COLO829 (cell line): ENCODE data around the gene GABRR3.
A peak's percentile ranks its signal among the peaks of the same experiment; 100 is the strongest.

Experiments used
- DNase-seq: peaks from one replicate; pipeline ENCODE4 v3.0.0; 2012; ENCODE audit warnings: low spot score

The GABRR3 gene

DNA sequence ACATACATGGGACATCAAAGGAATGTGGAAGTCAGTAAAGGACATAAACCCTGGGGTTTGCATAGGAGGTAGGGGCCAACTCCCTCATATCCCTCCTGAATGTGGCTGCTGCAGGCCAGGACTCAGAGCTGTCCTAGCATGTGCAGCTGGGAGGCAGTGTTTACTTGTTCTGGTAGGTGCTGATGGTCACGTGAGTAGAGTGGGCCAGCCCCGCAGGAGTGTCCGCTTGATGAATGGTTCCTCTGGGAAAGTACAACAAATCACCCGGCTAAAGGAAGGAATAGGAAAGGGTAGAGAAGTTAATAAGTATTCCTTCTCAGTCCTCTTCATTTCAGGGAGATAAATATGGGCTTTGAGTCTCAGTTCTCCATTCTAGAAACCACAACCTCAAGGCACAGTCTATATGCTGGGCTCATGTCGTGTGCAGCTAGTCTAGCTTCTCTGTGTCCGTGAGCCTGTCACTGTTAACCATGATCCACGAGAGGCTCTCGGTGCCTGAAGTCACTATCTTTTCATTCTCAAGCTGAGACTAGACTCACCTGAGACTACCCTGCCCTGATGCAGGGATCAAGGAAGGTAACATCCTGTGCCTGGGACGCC is 80.8 kb downstream of the GABRR3 start:
- DNase-seq: no peak

DNA sequence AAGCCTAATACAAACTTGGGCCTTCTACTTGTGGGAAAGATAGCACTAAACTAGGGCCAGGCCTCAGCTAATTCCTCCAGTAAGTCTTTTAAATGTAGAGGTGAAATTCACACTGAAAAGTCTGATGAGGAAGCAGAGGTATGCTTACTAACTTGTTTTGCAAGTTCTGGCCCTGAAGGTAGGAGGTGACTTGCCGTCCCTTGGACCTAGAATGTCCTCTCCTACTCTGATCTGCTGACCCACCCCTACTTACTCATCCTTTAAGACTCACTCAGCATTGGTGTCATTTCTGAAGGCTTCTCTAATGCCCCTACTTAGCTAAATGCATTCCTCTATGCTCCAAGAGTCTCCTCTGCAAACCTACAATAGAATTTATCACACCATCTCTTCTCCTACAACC is 82.2 kb downstream of the GABRR3 start:
- no peak for DNase-seq

DNA sequence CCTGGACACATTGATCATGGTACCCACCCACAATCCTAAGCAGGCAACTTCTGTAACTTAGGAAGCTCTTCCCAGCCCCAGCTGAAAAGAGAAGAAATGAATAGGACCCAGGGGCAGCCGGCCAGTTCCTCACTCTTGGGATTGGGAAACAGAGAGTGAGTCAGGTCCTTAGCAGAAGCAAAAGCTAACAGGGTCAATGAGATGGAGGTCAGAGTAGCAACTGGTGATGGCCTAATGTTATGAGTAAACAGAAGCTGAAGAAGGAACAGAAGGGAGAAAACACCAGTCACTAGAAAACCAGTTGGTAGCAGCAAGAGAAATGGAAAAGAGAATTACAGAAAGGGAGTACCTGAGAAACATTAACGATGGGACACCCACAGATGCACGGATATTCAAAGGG is 82.8 kb downstream of the GABRR3 start:
- no peak for DNase-seq

DNA sequence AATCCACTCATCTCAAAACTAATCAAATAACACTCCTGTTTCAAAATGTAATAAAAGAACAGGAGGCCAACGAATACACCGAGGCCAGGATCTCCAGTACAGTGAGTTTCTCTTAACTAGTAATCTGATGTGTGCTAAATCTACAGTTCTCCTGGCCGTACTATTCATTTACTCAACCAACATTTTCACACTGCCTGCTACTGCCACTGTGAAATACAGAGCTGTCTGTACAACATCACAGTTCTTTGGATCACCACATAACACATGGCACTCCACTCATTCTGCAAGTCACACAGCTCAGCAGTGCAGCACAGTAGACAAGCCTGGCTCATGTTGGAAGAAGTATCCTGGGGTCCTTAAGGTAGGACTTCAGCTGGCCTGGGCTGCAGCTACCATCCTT is 84.8 kb downstream of the GABRR3 start:
- no peak for DNase-seq

DNA sequence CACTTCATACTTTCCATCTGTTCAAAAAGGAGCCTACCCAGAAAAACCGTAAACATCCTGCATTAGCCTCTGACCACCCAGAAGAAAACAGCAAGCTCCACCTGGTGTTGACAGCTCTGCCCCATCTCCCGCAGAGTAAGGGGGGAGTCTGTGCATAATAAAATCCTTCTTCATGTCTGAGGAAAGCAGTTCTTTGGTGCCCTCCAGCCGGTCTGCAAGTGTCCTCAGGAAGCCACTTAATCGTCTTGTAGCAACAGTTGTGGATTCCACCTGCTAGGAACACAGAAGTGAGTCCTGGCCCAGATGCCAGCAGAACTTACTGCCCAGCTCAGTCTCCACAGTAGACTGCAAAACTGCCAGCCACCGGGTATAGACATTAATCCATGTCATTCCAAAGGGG is 85.4 kb downstream of the GABRR3 start:
- DNase-seq: no peak

DNA sequence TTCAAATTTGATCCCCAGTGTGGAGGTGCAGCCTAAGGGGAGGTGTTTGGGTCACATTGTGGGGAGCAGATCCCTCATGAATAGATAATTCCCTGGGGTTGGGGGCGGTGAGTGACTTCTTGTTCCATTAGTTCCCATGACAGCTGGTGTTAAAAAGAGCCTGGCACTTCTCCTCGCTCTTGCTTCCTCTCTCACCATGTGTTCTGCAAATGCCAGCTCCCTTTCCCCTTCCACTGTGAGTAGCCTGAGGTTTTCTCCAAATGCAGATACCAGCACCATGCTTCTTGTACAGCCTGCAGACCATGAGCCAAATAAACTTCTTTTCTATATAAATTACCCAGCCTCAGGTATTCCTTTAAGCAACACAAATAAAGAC is 86.0 kb downstream of the GABRR3 start:
- no peak for DNase-seq

DNA sequence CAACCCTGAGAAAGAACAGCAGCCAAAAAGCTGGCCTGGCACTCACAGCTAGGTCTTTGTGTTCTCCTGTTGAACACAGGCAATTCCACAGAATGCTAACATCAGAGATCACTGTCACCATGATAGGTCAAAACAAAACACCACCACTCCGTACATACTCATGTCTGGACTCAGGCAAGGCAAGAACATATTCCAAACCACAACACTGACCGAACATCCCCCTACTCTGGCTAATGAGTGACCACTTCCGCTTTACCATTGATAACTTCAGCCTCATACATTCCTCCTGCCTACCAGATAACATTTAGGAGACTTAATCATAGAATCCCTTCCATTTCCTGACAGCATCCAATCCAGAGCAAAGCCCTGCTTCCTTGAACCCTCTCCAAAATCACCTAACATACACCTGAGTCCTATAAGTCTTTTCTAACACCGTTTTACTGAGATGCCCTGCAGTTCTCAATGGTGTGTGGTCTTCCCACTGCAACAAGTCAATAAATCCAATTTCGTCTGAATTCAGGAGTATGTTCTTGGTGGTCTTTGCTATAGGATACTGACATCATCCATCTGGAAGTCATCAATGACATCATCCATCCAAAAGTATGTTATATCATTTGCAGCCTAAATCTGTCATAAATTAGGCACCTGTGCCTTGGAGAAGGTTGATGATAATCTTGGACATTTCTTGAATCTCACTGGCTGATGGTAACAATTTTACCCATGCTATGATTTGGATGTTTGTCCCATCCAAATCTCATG is 86.6 kb downstream of the GABRR3 start:
- DNase-seq: no peak

DNA sequence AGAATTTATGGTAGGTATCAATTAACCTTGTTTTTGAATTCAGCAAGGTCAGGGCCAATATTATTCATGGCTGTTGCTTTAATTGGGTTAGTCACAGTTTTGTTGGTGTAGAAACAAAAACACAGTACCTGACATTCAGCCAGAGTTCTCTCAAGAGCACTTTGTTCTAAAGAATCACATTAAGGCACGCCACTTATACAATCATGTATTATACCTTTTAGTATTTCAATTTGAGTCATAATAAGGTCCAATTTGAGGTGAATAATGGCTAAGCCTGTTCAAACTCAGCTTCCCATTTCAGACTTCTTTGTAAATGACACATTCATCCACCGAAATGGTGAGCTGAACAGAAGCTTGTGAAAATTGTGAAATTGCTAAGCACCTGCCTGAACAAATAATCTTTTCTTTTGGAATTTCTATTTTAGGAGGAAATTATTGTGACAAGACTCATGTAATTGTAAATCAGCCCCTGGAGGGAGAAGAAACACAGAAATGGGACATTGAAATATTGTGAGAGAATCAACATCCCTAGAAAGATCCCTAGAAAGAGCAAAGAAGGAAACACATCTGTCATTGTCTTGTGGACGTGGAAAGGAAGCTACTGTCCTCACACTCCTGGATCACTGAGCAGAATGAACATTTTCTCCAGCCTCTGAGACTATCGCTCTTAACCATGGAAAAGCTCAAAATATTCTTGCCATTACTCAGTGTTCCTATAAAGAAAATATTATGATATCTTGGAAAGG is 92.1 kb downstream of the GABRR3 start:
- peak; percentile 48 for DNase-seq

DNA sequence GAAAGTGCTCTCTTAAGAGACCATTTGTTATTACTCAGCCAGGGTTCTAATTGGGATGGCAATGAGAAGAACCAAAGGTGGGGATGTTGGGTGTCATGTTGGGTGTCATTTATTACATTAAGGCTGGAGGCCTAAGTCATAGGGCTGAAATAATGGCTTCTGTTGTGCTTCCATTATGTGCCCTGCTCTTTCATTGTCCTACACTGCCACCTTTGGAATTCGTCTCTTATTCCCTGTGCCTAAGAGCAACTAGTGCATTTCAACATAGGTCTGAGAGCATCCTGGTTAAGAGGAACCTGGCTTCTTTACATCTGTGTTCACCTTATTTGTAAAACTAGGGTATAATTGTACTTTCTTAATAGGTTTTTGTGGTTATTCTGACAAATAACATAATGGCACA is 95.1 kb downstream of the GABRR3 start:
- no peak for DNase-seq

DNA sequence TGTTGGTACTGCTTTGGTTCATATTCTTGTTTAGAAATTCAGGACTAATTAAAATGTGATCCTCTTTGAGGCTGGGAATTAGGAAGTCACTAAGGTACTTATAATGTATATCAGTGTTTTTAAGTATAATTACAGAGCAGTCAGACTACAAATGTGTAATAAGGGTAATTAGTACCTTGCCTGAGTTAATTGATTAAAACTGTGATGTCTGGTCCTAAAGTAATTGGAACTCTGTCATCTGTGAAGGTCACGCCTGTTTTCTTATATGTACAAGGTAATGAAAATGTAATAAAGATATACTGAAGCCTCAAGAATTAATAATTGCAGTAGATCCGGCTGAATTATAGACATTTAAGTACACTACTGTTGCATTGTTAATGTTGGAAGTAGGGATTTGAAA is 95.7 kb downstream of the GABRR3 start:
- DNase-seq: no peak

DNA sequence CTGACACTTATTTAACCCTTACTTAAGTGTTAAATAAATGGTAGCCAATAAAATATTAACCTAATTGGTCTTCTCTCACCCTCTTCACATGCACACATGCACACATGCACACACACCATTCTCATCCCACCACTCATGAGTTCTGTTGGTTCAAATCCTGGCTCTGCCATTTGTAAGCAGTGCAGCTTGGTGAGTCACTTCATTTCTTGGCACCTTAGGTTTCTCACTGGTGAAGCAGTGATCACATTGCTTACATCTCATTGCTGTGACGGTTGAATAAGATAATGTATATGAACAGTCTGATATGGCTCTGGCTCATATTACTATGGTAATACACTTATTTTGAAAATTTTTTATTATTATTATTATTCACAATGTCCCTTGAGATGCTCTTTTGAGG is 96.7 kb downstream of the GABRR3 start:
- DNase-seq: no peak

DNA sequence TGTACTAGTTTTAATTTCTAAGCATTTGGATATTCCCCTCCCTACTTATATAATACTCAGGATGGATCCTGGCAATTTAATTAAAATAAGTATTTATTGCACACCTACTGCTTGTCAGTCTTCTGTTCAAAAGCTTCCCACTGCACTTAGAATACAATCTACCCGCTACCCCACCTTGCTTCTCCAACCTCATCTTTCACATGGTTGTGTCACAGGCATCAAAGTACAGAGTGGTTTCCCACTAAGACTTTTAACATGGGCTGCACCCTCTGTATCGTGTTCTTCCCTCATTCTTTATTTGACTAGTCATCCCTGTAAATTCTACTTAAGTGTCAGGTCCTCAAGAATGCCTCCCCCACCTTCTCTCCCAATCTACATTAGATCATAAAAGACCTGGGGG is 97.9 kb downstream of the GABRR3 start:
- no peak for DNase-seq

DNA sequence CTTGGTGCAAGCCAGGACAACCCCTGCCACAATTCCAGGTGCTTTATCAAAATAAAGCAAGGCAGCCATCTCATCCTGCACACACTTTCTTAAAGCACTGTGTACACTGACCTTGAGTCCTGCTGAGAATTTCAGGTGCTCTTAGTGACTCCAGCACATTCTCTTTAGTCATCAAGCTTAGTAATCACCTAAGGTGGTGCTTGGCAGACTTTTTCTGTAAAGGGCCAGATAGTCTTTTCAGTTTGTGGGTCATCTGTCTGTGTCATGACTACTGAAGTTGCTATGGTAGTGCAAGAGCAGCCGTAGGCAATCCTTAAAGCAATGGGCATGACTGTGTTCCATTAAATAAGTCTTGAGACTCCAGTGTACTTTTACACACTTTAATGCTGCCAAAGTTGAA is 99.3 kb downstream of the GABRR3 start:
- no peak for DNase-seq
